Prostate gland (tissue), 2 donors: Measurements from ENCODE around the gene ATP10B. TPM values are rescaled to one million over a fixed set of nuclear protein-coding genes. Genes with fewer than 3 reads are reported as not detected.

Source experiments
- DNase-seq: peaks from one replicate; pipeline ENCODE4 v3.0.0-alpha.2; 2019; ENCODE audit warnings: low spot score
- H3K27ac ChIP-seq, 2 donors: fragments of 200-600 bp; sonication (generic); 2 replicates each; pipeline ENCODE4 v1.5.1; 2017 to 2019
- H3K27me3 ChIP-seq: fragments of 200-600 bp; sonication (generic); replicated peaks from 2 replicates; pipeline ENCODE4 v1.5.1; 2019; ENCODE audit not compliant: insufficient read depth
- H3K36me3 ChIP-seq, 2 donors: fragments of 200-600 bp; sonication (generic); 1 replicate in 1 of 2; 2 replicates in 1 of 2; pipeline versions ENCODE4 v1.5.1 to v1.8.1; 2017 to 2019
- H3K4me1 ChIP-seq: fragments of 200-600 bp; sonication (generic); replicated peaks from 2 replicates; pipeline ENCODE4 v1.5.1; 2019
- H3K4me3 ChIP-seq, 2 donors: fragments of 200-600 bp; sonication (generic); 2 replicates each; pipeline ENCODE4 v1.5.1; 2017 to 2019
- H3K9me3 ChIP-seq: fragments of 200-600 bp; sonication (generic); 2 replicates; pipeline ENCODE4 v1.5.1; 2017
- POLR2A ChIP-seq: fragments of 450-650 bp; IDR thresholded peaks from one replicate; pipeline ENCODE4 v1.6.1; 2016; ENCODE audit warnings: antibody characterized with exemption, mild to moderate bottlenecking
- POLR2AphosphoS5 ChIP-seq: sonication (generic); formaldehyde crosslinking; IDR thresholded peaks from one replicate; pipeline ENCODE4 v1.6.1; 2017; ENCODE audit warnings: antibody characterized with exemption
- WGBS: methylation state at CpG from one replicate; pipeline ENCODE4 v1.1.5; 2018; 5-methylcytosine and 5-hydroxymethylcytosine counted together
- intact Hi-C: fragments of 100-400 bp; cut with DNase I; formaldehyde crosslinking; loops from one replicate; pipeline ENCODE4 v1.14.2; 2022
- total RNA-seq, 2 donors: library from RNA; depleted of rRNA; stranded (reverse); fragments of >200 nt; gene quantifications; one replicate each; pipeline ENCODE4 v1.1.0, GENCODE V29; 2016
- TF ChIP-seq, protein P1 (sequence below), 4 experiments: fragments of 200-600 bp in 2 of 4; fragments of 450-650 bp in 2 of 4; sonication (generic) in 2 of 4; IDR thresholded peaks; 1 replicate in 3 of 4; 2 replicates in 1 of 4; pipeline ENCODE4 v1.5.1; 2016 to 2019; ENCODE audit warnings: antibody characterized with exemption in 4 of 4, mild to moderate bottlenecking in 2 of 4, moderate library complexity in 2 of 4

Gene ATP10B
- total RNA-seq, 2 donors from 2014 or later, result 0.74 TPM; not detected in 1

DNA sequence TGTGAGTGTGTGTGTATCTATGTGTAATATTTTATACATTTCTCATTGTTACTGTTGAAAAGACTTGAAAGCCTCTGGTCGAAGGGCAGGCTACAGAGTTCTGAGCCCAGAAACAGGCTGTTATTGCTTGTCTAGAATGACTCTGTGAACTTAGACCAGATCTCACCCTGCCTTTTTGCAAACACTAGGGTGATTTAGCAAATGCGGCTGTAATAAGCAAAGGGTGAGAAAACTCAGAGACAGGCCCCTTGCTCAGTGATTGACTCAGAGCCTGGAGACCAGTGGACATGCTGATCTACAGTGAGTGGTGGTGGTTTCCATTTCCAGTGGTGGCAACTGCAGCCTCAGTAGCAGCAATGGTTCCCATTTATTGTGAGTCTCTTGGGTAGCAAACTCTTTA, 183.7 kb downstream of the ATP10B start:
- no peak overlapping the region for H3K4me3 ChIP-seq
- no peak for DNase-seq
- 77% methylated on average over 2 of the region's 2 CpGs for WGBS
- H3K9me3 ChIP-seq, result no peaks in the 10 kb centered on the region
- intact Hi-C loops, result no loop called here
- TF ChIP-seq, protein P1, sequence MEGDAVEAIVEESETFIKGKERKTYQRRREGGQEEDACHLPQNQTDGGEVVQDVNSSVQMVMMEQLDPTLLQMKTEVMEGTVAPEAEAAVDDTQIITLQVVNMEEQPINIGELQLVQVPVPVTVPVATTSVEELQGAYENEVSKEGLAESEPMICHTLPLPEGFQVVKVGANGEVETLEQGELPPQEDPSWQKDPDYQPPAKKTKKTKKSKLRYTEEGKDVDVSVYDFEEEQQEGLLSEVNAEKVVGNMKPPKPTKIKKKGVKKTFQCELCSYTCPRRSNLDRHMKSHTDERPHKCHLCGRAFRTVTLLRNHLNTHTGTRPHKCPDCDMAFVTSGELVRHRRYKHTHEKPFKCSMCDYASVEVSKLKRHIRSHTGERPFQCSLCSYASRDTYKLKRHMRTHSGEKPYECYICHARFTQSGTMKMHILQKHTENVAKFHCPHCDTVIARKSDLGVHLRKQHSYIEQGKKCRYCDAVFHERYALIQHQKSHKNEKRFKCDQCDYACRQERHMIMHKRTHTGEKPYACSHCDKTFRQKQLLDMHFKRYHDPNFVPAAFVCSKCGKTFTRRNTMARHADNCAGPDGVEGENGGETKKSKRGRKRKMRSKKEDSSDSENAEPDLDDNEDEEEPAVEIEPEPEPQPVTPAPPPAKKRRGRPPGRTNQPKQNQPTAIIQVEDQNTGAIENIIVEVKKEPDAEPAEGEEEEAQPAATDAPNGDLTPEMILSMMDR (IDR thresholded peaks at IDR 0.05), result no peak
- TF ChIP-seq POLR2A (no peak), POLR2AphosphoS5 (no peak)
- no peaks in the 10 kb centered on the region for H3K36me3 ChIP-seq
- H3K27me3 ChIP-seq, result no peaks in the 10 kb centered on the region
- H3K4me1 ChIP-seq, result no peaks in the 10 kb centered on the region
- no peak overlapping the region for H3K27ac ChIP-seq

DNA sequence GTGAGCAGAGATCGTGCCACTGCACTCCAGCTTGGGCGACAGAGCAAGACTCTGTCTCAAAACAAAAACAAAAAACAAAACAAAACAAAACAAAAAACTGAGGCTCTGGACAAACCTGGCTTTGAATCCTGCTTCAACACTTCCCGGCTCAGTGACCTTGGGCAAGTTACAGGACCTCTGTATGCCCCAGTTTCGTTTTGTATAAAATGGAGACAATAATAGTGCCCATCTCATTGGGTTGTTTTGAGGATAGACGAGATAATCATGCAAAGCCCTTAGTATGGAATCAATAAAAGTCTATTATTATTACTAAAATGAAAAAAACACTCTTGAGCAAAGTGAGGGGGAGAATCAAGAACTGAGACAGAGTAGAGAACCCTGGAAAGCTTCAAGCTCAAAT, 184.9 kb downstream of the ATP10B start:
- H3K9me3 ChIP-seq, result no peaks in the 10 kb centered on the region
- H3K27me3 ChIP-seq, result no peaks in the 10 kb centered on the region
- 77% methylated on average over 5 of the region's 5 CpGs for WGBS
- no peak for DNase-seq
- intact Hi-C loops, result no loop called here
- H3K27ac ChIP-seq, result no peak overlapping the region
- no peaks in the 10 kb centered on the region for H3K4me1 ChIP-seq
- no peak overlapping the region for H3K4me3 ChIP-seq
- no peaks in the 10 kb centered on the region for H3K36me3 ChIP-seq
- TF ChIP-seq POLR2AphosphoS5 (no peak), POLR2A (no peak)
- TF ChIP-seq, protein P1 (IDR thresholded peaks at IDR 0.05), result no peak

DNA sequence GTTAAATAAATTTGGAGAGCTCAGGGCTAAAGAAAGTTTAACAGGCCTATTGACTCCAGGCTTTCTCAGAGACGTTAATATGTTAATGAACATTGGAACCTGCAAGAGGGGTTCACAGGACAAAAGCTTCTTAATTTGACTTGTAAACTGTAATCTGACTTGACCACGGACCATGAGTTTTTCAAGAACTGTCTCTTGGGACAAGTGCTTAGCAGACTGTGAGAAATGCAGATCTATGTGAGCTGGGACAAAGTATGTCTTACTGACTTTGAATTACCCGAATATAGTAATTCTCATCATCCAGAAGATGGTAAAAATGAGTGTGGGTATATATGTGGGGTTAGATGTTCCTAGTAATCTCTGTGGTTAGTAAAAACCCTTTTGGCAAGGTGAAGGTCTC, 186.6 kb downstream of the ATP10B start:
- intact Hi-C loops, result no loop called here
- Histone ChIP-seq H3K36me3 (no peaks in the 10 kb centered on the region), H3K4me1 (no peaks in the 10 kb centered on the region), H3K4me3 (no peak overlapping the region), H3K9me3 (no peaks in the 10 kb centered on the region), H3K27me3 (no peaks in the 10 kb centered on the region), H3K27ac (no peak overlapping the region)
- no peak for DNase-seq
- 64% methylated on average over 3 of the region's 3 CpGs for WGBS
- TF ChIP-seq POLR2A, result no peak

DNA sequence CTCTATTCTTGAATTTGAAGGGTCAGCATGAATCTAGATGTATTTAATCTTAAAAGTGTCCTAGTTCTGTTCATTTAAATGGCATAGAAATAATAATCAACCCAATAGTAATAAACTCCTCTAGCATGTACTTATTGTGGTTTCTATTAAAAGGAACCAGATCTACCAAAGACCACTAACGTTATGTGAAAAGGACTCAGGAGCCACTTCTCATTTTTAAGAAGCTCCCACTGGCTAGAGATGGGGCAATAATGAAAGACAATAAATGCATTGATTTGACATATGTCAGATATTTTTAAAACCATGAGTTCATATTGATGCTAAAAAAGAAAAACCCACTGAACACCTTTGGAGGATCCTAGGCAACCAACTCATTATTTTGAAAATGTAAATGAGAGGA, 191.9 kb downstream of the ATP10B start:
- TF ChIP-seq, protein P1 (IDR thresholded peaks at IDR 0.05), result no peak
- TF ChIP-seq POLR2AphosphoS5, result no peak
- TF ChIP-seq POLR2A, result no peak
- DNase-seq, result no peak
- no peak overlapping the region for H3K27ac ChIP-seq
- no peaks in the 10 kb centered on the region for H3K4me1 ChIP-seq
- intact Hi-C loops, result no loop called here
- no peak overlapping the region for H3K4me3 ChIP-seq
- H3K36me3 ChIP-seq, result no peaks in the 10 kb centered on the region
- WGBS, result 69% methylated on average over 1 of the region's 1 CpG
- no peaks in the 10 kb centered on the region for H3K27me3 ChIP-seq
- H3K9me3 ChIP-seq, result no peaks in the 10 kb centered on the region

DNA sequence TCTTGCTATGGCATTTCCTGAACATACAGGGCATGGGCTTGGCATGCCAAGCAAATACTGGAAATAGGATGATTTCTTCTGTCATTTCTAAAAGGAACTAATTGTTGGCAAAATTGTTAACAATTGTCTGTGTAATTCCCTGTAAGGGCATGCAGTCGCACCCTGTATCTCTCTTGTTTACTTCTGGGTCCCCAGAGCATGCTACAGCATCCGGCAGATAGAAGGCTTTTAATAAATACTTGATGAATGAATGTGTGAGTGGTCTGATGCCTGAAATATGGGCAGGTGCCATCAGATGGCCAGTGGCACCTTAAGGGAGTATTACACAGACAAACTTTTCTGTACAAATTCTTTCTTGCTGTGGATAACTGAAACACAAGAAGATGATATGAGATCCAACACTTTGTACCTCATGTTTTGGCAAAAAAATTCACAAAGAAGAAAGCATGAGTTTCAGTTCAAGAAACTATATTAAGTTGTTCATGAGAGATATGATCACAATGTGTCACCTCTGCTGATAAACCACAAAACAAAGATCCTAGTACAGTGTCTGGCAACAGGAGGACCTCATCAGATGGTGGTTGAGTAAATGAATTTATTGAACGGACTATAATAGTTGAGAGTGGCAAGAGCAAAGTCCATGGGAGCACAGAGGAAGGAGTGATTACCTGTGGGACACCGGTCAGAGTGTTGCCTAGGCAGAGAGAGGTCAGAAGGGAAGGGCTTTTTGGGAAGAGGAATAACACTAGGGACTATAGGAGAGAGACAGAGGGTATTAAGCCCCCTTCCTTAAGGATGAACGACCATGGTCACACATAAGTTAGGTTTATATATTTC, 194.2 kb downstream of the ATP10B start:
- Histone ChIP-seq H3K4me3 (no peak overlapping the region), H3K4me1 (no peaks in the 10 kb centered on the region), H3K27ac (no peak overlapping the region), H3K27me3 (no peaks in the 10 kb centered on the region), H3K36me3 (no peaks in the 10 kb centered on the region), H3K9me3 (no peaks in the 10 kb centered on the region)
- DNase-seq, result no peak
- WGBS, result 77% methylated on average over 5 of the region's 5 CpGs
- TF ChIP-seq POLR2AphosphoS5, result no peak
- TF ChIP-seq, protein P1 (IDR thresholded peaks at IDR 0.05), result no peak
- no peak for TF ChIP-seq POLR2A
- intact Hi-C loops, result no loop called here
